HG03457 (cell line): ENCODE results near the gene ZSCAN2.
"Not testable (repeated sequence)": the region's sequence is repeated elsewhere in the genome, so short reads cannot be mapped to it uniquely, and the experiment has no call there.

Experiments
- ATAC-seq: cut with Tn5 transposase; IDR thresholded peaks from one replicate; pipeline ENCODE4 v1.9.1; 2021; ENCODE audit warnings: moderate number of reproducible peaks; ENCODE audit not compliant: unreplicated experiment

Gene ZSCAN2

GRCh38 chr15:84634228-84634837, 33.5 kb downstream of the ZSCAN2 start:
- ATAC-seq, result no peak

- no peak for ATAC-seq
These were observed 37.3 kb downstream of the ZSCAN2 start for GRCh38 chr15:84638103-84638502.

GRCh38 chr15:84641871-84642270, 41.1 kb downstream of the ZSCAN2 start:
- ATAC-seq, result not testable (repeated sequence)

DNA sequence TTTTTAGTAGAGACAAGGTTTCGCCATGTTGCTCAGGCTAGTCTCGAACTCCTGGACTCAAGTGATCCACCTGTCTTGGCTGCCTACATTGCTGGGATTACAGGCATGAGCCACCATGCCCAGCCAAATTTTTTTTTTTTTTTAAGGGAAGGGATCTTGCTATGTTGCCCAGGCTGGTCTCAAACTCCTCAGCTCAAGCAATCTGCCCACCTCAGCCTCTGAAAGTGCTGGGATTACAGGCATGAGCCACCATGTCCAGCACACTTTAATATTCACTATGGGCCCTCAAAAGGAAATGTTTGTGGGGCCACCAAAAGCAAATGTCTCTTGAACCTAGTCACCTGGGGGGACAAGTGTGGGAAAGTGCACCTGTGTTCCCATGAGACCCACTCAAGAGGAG, 41.8 kb downstream of the ZSCAN2 start:
- not testable (repeated sequence) for ATAC-seq

DNA sequence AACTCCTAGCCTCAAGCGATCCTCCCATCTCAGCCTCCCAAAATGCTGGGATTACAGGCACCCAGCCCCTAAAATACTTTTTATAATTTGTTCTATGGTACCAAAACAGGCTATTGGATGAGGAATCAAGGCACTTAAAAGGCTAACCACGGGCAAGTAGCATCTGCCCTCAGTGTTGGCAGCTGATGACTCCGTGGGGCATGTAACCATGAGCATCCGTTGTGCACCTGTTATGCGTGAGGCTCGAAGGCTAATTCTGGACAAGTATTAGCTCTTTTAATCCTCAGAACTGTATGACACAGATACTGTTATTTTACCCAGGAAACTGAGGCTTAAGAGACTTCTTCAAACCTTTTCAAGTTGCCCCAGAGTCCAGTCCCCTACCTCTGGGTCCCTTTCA, 43.0 kb downstream of the ZSCAN2 start:
- ATAC-seq, result no peak

DNA sequence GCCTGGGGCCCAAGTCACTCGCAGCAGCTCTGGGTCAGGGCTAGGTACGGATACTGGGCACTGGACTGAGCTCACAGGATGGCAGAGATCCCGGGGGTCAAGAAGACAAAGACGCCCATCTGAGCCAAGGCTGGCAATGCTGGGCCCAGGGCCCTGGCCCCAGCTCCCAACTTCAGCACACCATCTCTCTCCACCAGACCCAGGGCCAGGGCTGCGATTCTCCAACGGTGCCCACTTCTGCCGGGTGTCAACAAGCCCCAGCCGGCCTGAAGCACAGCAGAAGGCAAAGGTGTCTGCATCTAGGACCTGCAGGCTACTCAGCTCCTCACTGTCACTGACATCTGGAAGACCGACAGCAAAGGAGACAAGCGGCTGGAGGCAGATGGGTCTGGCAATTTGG, 44.7 kb downstream of the ZSCAN2 start:
- ATAC-seq, result no peak

GRCh38 chr15:84645997-84646396, 45.2 kb downstream of the ZSCAN2 start:
- no peak for ATAC-seq

DNA sequence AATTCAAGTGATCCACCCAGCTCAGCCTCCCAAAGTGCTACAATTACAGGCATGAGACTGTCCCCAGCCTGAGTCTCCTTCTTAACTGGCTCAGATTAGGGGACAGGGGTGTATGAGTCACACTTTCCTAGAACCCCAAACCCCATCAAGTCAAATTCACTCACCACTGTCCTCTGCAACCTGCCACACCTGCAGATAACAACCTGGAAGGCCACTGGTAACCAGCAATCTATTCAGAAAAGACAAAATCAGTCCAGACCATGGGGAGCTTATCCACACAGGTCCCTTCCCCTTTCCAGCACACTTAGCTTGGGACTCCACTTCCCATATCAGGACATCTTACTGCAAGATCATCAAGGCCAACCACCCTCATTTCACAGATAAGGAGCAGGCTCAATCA, 46.9 kb downstream of the ZSCAN2 start:
- ATAC-seq, result no peak

GRCh38 chr15:84648539-84648938, 47.7 kb downstream of the ZSCAN2 start:
- no peak for ATAC-seq

DNA sequence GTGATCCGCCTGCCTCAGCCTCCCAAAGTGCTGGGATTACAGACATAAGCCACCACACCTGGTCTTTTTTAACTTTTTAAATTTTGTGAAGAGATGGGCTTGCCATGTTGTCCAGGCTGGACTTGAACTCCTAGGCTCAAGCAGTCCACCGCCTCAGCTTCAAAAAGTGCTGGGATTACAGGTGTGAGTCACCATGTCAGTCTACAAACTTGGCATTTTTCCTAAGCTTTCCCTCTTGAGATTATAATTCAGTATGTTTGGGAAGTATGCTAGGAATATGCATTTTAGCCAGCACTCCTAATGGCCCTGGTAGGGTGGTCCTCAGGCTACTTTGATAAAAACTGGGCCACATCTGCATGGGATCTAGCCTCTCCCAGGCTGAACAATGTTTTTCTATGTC, 48.9 kb downstream of the ZSCAN2 start:
- ATAC-seq, result no peak

DNA sequence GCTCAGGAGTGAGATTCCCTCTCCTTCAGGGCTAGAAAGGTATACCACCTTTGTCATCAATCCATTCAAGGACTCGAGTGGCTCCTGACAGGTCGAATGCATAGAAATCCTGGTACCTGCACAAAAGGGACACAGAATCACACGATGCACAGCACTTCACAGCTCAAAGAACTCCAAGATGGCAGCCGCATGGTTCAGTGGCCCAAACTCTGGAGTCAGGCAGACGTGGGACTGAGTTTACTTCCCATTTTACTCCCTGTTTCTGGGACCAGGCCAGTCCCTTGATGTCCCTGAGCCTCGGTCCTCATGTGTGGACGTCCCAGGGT, 52.7 kb downstream of the ZSCAN2 start:
- no peak for ATAC-seq

GRCh38 chr15:84653910-84654688, 53.3 kb downstream of the ZSCAN2 start, which contains the start of gene WDR73:
Gene WDR73 (minus strand): TSS chr15:84654283. CDS start chr15:84654274, 9 bp downstream.
- peak; percentile 74 for ATAC-seq

- ATAC-seq, result peak; percentile 35
These were observed 54.1 kb downstream of the ZSCAN2 start for GRCh38 chr15:84654689-84655453.

GRCh38 chr15:84656972-84657371, 56.2 kb downstream of the ZSCAN2 start:
- no peak for ATAC-seq

- ATAC-seq, result no peak
These were observed 56.9 kb downstream of the ZSCAN2 start for GRCh38 chr15:84657748-84658079.

- peak; percentile 57 for ATAC-seq
These were observed 57.4 kb downstream of the ZSCAN2 start, which contains the start of gene NMB for GRCh38 chr15:84658080-84658787. Gene NMB (minus strand): TSS chr15:84658199. CDS start chr15:84658152, 47 bp downstream.

DNA sequence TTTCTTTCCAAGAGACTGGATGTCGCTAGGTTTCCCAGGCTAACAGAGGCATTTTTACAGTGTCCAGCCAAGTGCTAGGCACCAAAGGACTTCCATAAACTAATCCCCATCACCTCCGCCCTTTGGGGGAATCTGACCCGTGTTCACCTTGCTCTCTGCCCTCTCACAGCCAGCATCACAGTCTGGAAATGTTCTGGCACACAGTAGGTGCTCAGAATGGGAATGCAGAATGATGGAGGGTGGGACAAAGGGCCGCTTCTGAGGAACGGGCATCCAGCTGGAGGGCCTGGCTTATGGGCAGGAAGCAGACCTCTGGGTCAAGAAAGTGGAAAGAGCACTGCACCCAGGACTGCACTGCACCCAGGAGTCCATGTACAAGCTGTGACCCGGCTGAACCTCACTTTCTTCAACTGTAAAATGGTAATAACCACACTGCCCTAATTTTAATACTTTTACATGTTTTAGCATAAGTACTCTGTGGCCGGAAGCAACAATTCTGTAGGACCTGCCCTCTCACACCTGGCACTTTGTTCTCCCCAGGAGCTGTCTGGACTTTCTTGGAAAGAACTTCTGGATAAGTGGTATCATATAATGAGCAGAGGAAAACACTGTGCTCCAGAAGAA, 58.1 kb downstream of the ZSCAN2 start:
- ATAC-seq, result no peak

- ATAC-seq, result no peak
These were observed 59.3 kb downstream of the ZSCAN2 start for GRCh38 chr15:84659904-84660781.

DNA sequence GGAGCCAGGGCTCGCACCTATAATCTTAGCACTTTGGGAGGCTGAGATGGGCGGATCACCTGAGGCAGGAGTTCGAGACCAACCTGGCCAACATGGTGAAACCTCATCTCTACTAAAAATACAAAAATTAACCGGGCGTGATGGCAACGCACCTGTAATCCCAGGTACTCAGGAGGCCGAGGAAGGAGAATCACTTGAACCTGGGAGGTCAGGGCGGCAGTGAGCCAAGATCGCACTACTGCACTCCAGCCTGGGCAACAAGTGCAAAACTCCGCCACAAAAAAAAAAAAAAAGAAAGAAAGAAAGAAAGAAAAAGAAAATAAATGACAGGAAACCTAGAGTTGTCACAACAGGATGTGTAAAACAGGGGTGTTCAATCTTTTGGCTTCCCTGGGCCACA, 60.2 kb downstream of the ZSCAN2 start:
- ATAC-seq, result no peak

- ATAC-seq, result no peak
These were observed 65.6 kb downstream of the ZSCAN2 start for GRCh38 chr15:84666373-84666772.
